ENCODE measurements around the gene FOXN3. TPM values are rescaled to one million over a fixed set of nuclear protein-coding genes. Genes with fewer than 3 reads are reported as not detected.

FOXN3 gene
- total and polyA plus RNA-seq, 2 donors (not counting 3 experiments of a cell fraction or from before 2014, with no cell fraction given) = 16.9 to 41.8 TPM

DNA sequence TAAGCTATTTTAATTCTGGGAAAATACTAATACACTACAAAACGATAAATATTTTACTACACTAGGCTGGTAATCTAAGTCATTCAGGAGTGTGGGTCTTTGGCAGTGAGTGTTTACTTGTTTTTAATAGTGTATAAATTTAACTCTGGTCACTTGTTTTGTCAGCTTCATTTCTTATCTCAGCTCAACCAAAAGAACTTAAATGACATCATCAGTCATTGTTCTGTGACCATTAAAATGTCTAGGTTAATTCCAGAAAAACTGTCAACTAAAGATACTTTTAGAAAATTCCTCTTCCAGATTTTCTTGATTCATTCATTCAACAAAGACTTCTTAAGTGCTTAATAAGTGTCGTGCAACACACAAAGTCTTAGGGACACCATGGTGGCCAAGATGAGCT is 102.8 kb downstream of the FOXN3 start:
- H3K4me2 ChIP-seq (ENCODE audit: insufficient read depth, low read length) = no peak overlapping the region
- BruUV-seq (replicated peaks) = no TSS peak
- no peak overlapping the region for H3K4me3 ChIP-seq (replicated peaks in 1 of 3; ENCODE audit: insufficient read depth in 1 of 3, low read depth in 1 of 3, low read length in 3 of 3)
- POLR2A ChIA-PET = no interaction called here
- FAIRE-seq (no peak), DNase-seq (ENCODE audit: low read depth, low spot score) (peak; percentile 4)
- H3K27me3 ChIP-seq (ENCODE audit: control insufficient read depth in 2 of 2, insufficient read depth in 2 of 2, low read length in 2 of 2) = no peaks in the 10 kb centered on the region
- TF ChIP-seq EZH2 (IDR thresholded peaks at IDR 0.05; ENCODE audit: borderline replicate concordance, low read depth, low read length, severe bottlenecking) (no peak), POLR2A (IDR thresholded peaks at IDR 0.05; ENCODE audit: low read depth, low read length) (no peak), POLR2AphosphoS5 (IDR thresholded peaks at IDR 0.05; ENCODE audit: insufficient read depth, low read depth, low read length) (no peak), GATA2 (IDR thresholded peaks at IDR 0.05; ENCODE audit: insufficient read depth, insufficient read length, low read depth, low read length) (no peak), JUN (IDR thresholded peaks at IDR 0.05; ENCODE audit: borderline replicate concordance, insufficient read depth, insufficient read length, low read depth) (no peak), FOS (IDR thresholded peaks at IDR 0.05; ENCODE audit: borderline replicate concordance, insufficient read depth, low read length) (no peak), MYC (IDR thresholded peaks at IDR 0.05; ENCODE audit: low read depth, low read length) (no peak)
- TF ChIP-seq, protein P1, sequence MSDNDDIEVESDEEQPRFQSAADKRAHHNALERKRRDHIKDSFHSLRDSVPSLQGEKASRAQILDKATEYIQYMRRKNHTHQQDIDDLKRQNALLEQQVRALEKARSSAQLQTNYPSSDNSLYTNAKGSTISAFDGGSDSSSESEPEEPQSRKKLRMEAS (IDR thresholded peaks at IDR 0.05; ENCODE audit: insufficient read depth, insufficient read length) = no peak
- TF ChIP-seq, protein P2, sequence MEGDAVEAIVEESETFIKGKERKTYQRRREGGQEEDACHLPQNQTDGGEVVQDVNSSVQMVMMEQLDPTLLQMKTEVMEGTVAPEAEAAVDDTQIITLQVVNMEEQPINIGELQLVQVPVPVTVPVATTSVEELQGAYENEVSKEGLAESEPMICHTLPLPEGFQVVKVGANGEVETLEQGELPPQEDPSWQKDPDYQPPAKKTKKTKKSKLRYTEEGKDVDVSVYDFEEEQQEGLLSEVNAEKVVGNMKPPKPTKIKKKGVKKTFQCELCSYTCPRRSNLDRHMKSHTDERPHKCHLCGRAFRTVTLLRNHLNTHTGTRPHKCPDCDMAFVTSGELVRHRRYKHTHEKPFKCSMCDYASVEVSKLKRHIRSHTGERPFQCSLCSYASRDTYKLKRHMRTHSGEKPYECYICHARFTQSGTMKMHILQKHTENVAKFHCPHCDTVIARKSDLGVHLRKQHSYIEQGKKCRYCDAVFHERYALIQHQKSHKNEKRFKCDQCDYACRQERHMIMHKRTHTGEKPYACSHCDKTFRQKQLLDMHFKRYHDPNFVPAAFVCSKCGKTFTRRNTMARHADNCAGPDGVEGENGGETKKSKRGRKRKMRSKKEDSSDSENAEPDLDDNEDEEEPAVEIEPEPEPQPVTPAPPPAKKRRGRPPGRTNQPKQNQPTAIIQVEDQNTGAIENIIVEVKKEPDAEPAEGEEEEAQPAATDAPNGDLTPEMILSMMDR (IDR thresholded peaks at IDR 0.05; ENCODE audit: extremely low read depth in 1 of 2, insufficient read depth in 1 of 2, low read depth in 1 of 2, low read length in 2 of 2) = no peak
- no peak overlapping the region for H2AFZ ChIP-seq (ENCODE audit: low read depth, low read length)
- no peaks in the 10 kb centered on the region for H3K36me3 ChIP-seq (ENCODE audit: control insufficient read depth in 2 of 2, extremely low read depth in 1 of 2, insufficient read depth in 2 of 2, low read length in 2 of 2)
- H3K9me1 ChIP-seq (replicated peaks; ENCODE audit: control insufficient read depth, extremely low read depth, insufficient read depth, low read length) = no peaks in the 10 kb centered on the region
- intact Hi-C loops (cut with micrococcal nuclease) = no loop called here
- H3K9me3 ChIP-seq (replicated peaks; ENCODE audit: control insufficient read depth, insufficient read depth, low read length) = no peaks in the 10 kb centered on the region
- H3K79me2 ChIP-seq (ENCODE audit: control insufficient read depth, insufficient read depth, low read length) = no peaks in the 10 kb centered on the region
- dilution Hi-C loops (cut with MboI; ENCODE audit: extremely low pct_ligation_motif_present, low sequenced_read_pairs) = no loop called here
- H4K20me1 ChIP-seq (replicated peaks; ENCODE audit: control insufficient read depth, extremely low read depth, insufficient read depth, low read length) = no peaks in the 10 kb centered on the region
- no peak overlapping the region for H3K27ac ChIP-seq (ENCODE audit: insufficient read depth, low read depth, low read length)
- no peak overlapping the region for H3K9ac ChIP-seq (replicated peaks; ENCODE audit: extremely low read depth, insufficient read depth, low read length)
- no peaks in the 10 kb centered on the region for H3K4me1 ChIP-seq (ENCODE audit: control insufficient read depth, extremely low read depth, insufficient read depth, low read length)
- CTCF ChIA-PET = interaction anchor here (1.7 kb wide), 1 partner anchor 10 kb away, joined by 11 read pairs; no protein-coding TSS in a partner anchor
